ENCODE results near the gene RNU1-2.
"Not testable (repeated sequence)": the region's sequence is repeated elsewhere in the genome, so short reads cannot be mapped to it uniquely, and the experiment has no call there.

Gene RNU1-2

DNA sequence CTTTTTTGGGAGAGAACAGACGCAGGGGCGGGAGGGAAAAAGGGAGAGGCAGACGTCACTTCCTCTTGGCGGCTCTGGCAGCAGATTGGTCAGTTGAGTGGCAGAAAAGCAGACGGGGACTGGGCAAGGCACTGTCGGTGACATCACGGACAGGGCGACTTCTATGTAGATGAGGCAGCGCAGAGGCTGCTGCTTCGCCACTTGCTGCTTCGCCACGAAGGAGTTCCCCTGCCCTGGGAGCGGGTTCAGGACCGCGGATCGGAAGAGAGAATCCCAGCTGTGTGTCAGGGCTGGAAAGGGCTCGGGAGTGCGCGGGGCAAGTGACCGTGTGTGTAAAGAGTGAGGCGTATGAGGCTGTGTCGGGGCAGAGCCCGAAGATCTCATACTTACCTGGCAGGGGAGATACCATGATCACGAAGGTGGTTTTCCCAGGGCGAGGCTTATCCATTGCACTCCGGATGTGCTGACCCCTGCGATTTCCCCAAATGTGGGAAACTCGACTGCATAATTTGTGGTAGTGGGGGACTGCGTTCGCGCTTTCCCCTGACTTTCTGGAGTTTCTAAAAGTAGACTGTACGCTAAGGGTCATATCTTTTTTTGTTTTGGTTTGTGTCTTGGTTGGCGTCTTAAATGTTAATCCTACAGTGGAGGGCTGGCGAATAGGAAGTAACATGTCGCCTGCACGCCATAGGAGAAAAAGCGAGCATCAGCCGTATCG lies at the start of gene RNU1-2:
RNU1-2 (plus strand) TSS at position 383 of the 718 bp plus-strand sequence.
- H3K4me3 ChIP-seq: peak within 1 kb of the TSS; percentile 19
- in situ Hi-C loops (cut with MboI; ENCODE audit: low sequenced_read_pairs); H3K4me1 ChIP-seq; H3K36me3 ChIP-seq (replicated peaks); H3K27me3 ChIP-seq (ENCODE audit: low read depth); H3K9me3 ChIP-seq: not testable (repeated sequence)
- DNase-seq (ENCODE audit: low spot score in 2 of 2): peak; percentile 92 to 95

DNA sequence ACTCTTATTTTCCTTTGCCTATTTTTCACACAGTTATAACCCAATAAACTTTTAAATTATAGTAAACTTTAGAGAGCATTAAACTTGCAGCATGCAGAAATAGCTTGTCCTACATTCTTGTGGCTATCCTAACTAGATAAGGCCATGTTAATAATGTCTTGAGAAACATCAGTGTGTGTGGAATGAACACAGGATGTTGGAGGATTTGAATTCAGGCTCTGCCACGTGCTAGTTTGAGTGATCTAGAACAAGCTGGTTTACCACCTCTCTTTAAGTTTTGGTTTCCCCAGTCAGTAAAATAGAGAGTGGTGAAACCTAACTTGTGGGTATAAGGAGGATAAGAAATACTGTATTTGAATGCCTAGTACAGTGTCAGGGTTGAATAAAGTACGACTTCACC lies 39.6 kb upstream of the RNU1-2 start:
- in situ Hi-C loops (cut with MboI; ENCODE audit: low sequenced_read_pairs); H3K36me3 ChIP-seq (replicated peaks); H3K9me3 ChIP-seq; H3K4me3 ChIP-seq; H3K4me1 ChIP-seq; DNase-seq (ENCODE audit: low spot score in 2 of 2); H3K27me3 ChIP-seq (ENCODE audit: low read depth): not testable (repeated sequence)

DNA sequence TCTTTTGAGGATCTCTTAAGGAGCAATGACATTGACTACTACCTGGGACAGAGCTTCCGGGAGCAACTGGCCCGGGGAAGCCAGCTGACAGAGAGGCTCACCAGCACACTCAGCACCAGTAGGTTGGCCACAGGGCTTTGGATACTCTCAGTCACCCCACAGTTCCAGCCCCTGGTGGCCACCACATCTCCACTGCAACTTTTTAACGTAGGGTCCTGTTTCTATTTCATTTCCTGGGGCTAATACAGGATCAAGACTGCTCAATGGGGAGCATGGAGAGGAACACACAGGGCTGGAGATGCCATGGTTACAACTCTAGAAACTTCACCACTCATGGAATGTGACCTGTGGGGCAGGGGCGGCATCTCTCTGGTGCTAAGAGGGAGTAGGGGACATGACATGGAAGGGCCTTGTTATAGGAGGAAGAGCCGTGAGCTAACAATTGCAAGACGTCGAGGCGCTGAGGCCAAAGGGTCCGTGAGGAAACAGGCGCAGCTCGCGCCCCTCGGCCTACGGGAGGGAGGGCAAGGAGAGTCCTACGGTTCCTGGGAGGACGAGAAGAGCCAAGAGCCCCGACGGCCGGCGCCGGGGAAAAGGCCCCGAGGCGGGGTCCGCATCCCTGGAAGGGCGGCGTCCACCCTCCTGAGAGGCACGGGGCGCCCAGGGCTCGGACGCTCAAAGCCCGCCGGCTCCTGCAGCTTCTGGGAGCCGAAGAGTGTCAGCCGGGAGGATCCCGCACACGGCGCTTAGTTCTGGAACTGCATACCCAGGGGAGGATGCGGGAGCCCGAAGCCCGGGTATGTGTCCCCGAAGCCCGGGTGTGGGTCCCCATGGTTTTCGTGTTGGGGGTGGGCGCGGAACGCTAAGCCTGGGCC lies 36.4 kb upstream of the RNU1-2 start:
- DNase-seq (ENCODE audit: low spot score in 2 of 2); H3K4me3 ChIP-seq; H3K4me1 ChIP-seq; H3K36me3 ChIP-seq (replicated peaks); in situ Hi-C loops (cut with MboI; ENCODE audit: low sequenced_read_pairs); H3K27me3 ChIP-seq (ENCODE audit: low read depth); H3K9me3 ChIP-seq: not testable (repeated sequence)

DNA sequence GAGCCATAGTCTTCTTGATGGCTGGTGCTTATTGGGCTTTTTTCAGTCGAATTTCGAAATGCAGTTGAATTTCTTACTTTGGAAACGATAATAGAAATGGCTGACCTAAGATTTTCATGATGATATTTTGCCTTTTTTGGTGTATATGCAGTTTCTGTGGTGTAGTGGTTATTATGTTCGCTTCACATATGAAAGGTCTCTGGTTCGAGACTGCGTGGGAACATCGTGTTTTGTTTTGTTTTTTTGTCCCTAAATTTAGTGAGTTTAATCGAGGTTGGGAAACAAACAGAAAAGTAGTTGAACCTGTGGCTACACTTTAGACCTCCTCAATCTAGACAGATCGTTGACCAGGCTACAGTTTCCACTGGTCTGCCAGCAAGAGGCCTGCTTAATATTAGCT lies 35.7 kb upstream of the RNU1-2 start:
- DNase-seq (ENCODE audit: low spot score in 2 of 2): peak in 1 of 2 experiments; percentile 35
- in situ Hi-C loops (cut with MboI; ENCODE audit: low sequenced_read_pairs): not testable (repeated sequence)

DNA sequence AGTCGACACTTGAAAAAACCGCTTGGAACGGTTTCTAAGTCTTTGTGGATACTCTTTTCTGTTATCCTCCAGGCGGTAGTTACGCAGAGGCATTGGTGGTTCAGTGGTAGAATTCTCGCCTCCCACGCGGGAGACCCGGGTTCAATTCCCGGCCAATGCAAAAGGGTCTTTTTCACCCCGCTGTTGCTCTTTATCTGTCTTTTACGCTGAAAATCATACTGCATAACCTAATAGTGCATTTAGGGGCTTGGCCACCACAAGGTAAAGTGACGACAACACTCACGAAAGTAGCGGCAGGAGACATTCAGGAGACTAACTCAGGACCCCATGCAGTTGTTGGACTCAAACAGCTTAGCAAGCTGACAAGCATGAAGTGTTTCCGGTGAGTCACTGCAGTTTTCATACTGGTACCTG lies 33.9 kb upstream of the RNU1-2 start:
- peak; percentile 12 to 69 for DNase-seq (ENCODE audit: low spot score in 2 of 2)
- H3K27me3 ChIP-seq (ENCODE audit: low read depth); in situ Hi-C loops (cut with MboI; ENCODE audit: low sequenced_read_pairs): not testable (repeated sequence)

More for the DNA sequence above, 35.7 kb upstream of the RNU1-2 start:
- H3K9me3 ChIP-seq; H3K4me1 ChIP-seq; H3K36me3 ChIP-seq (replicated peaks); H3K4me3 ChIP-seq; H3K27me3 ChIP-seq (ENCODE audit: low read depth): not testable (repeated sequence)

DNA sequence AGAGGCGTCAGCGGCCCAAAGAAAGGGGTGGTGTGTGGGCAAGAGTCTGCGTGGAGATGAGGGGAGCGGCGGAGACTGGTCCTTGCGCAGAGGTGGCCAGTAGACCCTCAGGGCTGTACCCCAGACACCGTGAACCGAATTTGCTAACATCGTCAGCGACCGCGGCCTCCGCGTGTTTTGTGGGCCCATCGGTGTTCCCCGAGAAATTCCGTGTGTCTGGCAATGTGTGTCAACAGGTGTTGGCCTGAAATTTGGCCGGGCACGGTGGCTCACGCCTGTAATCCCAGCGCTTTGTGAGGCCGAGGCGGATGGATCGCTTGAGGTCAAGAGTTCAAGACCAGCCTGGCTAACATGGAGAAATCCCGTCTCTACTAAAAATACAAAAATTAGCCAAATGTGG lies 33.4 kb upstream of the RNU1-2 start:
- DNase-seq (ENCODE audit: low spot score in 2 of 2); in situ Hi-C loops (cut with MboI; ENCODE audit: low sequenced_read_pairs); H3K4me3 ChIP-seq: not testable (repeated sequence)

More for the DNA sequence above, 33.9 kb upstream of the RNU1-2 start:
- H3K36me3 ChIP-seq (replicated peaks); H3K4me1 ChIP-seq; H3K9me3 ChIP-seq; H3K4me3 ChIP-seq: not testable (repeated sequence)

DNA sequence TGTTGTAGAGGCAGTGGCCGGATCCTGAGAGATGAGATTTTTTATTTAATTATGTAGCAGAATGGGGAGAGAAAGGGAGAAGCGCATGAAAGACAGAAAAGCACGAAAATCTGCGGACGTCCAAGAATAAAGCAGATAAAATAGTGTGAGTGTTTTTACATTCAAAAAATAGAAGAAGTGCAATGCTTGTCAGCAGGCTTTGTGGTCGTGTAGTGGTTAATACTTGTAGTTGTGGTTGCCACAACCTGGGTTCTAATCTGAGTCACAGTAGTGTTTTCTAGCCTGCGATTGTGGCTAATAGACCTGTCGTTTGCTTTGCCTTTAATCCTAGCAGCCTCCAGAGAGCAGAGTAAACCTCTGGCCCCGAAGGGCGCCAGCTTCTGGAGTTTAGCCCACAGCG lies 32.8 kb upstream of the RNU1-2 start:
- in situ Hi-C loops (cut with MboI; ENCODE audit: low sequenced_read_pairs); H3K36me3 ChIP-seq (replicated peaks); DNase-seq (ENCODE audit: low spot score in 2 of 2); H3K4me1 ChIP-seq; H3K9me3 ChIP-seq; H3K27me3 ChIP-seq (ENCODE audit: low read depth); H3K4me3 ChIP-seq: not testable (repeated sequence)

More for the DNA sequence above, 33.4 kb upstream of the RNU1-2 start:
- not testable (repeated sequence) for H3K4me1 ChIP-seq; H3K27me3 ChIP-seq (ENCODE audit: low read depth); H3K9me3 ChIP-seq; H3K36me3 ChIP-seq (replicated peaks)

DNA sequence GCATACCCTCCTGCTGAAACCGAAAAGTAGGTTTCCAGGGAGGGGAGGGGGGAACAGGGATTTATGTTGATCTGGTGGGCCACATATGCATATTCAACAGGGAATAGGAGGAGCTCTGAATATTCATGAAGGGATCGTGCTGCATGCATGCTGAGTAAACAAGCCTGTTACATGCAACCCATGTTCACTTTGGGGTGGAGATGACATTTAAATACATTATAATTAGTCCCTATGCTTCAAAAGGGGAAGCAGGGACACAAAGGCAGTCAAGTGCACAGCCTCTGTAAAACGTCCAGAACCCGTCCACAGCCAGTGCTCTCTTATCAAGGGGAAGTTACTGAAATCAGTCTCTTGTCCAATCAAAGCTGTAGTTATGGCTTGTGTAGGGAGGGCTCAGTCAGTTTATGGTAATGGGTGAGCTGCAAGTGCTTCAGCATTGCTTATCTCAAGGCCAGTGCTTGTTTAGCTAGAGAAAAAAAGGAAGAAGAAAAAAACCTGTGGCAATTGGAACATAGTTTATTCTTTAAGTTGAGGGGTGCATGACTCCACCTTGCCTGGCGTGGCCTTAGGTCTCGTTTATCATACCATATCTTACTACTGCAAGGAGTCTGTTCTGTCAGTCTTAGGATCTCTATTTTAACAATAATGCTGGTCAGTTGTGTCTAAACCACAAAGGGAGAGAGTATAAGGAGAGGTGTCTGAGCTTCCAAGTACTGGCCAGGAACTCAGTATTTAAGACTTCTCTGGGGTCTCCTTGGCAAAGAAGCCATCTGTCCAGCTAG lies 28.7 kb upstream of the RNU1-2 start:
- H3K27me3 ChIP-seq (ENCODE audit: low read depth); DNase-seq (ENCODE audit: low spot score in 2 of 2); H3K9me3 ChIP-seq; H3K36me3 ChIP-seq (replicated peaks); in situ Hi-C loops (cut with MboI; ENCODE audit: low sequenced_read_pairs); H3K4me1 ChIP-seq; H3K4me3 ChIP-seq: not testable (repeated sequence)

DNA sequence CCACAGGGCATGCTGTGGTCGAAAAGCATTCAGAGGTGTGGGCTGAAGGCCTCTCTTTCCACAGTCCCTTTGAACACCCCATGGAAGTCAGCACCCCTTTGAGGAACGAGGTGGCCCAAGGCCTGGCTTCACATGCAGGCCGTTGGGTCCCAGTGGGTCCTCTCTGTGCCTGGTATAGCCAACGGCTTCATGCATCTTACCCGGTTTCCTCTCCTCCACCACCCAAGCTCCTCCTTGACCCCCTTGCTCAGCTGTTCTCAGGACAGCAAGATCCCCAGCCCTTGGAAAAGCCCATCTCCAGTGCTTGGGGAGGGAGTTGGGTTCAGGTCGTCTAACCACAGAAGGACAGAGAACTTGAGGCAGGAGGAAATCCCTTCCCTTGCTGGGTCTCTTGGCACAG lies 27.0 kb upstream of the RNU1-2 start:
- H3K9me3 ChIP-seq; H3K36me3 ChIP-seq (replicated peaks); H3K4me3 ChIP-seq; DNase-seq (ENCODE audit: low spot score in 2 of 2); H3K27me3 ChIP-seq (ENCODE audit: low read depth); in situ Hi-C loops (cut with MboI; ENCODE audit: low sequenced_read_pairs); H3K4me1 ChIP-seq: not testable (repeated sequence)

DNA sequence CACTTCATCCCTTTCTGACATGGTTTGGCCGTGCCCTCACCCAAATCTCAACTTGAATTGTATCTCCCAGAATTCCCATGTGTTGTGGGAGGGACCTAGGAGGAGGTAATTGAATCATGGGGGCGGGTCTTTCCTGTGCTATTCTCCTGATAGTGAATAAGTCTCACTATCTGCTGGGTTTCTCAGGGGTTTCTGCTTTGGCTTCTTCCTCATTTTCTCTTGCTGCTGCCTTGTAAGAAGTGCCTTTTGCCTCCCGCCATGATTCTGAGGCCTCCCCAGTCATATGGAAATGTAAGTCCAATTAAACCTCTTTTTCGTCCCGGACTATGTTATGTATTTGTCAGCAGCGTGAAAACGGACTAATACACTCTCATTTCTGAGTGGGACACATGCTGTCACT lies 25.8 kb upstream of the RNU1-2 start:
- H3K4me3 ChIP-seq; DNase-seq (ENCODE audit: low spot score in 2 of 2); H3K9me3 ChIP-seq; H3K4me1 ChIP-seq; H3K36me3 ChIP-seq (replicated peaks); H3K27me3 ChIP-seq (ENCODE audit: low read depth); in situ Hi-C loops (cut with MboI; ENCODE audit: low sequenced_read_pairs): not testable (repeated sequence)

DNA sequence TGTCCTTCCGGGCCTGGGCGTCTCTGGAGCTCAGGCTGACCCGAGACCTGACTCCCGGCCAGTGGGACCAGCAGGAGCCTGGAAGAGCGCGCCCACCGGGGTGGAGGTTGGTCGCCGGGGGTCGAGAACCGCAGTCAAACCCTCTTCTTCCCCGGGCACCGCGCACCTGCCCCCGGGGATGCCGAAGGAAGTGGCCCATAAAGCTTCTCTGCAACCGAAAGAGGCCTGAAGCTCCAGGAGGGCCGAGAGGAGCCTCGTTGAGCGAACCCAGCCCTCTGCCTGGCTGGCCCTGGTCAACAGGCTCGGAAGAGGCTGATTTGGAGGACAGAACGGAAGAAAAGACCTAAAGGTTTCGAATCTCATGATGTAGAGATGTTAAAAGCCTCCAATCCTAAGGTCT lies 24.6 kb upstream of the RNU1-2 start:
- in situ Hi-C loops (cut with MboI; ENCODE audit: low sequenced_read_pairs): not testable (repeated sequence)

DNA sequence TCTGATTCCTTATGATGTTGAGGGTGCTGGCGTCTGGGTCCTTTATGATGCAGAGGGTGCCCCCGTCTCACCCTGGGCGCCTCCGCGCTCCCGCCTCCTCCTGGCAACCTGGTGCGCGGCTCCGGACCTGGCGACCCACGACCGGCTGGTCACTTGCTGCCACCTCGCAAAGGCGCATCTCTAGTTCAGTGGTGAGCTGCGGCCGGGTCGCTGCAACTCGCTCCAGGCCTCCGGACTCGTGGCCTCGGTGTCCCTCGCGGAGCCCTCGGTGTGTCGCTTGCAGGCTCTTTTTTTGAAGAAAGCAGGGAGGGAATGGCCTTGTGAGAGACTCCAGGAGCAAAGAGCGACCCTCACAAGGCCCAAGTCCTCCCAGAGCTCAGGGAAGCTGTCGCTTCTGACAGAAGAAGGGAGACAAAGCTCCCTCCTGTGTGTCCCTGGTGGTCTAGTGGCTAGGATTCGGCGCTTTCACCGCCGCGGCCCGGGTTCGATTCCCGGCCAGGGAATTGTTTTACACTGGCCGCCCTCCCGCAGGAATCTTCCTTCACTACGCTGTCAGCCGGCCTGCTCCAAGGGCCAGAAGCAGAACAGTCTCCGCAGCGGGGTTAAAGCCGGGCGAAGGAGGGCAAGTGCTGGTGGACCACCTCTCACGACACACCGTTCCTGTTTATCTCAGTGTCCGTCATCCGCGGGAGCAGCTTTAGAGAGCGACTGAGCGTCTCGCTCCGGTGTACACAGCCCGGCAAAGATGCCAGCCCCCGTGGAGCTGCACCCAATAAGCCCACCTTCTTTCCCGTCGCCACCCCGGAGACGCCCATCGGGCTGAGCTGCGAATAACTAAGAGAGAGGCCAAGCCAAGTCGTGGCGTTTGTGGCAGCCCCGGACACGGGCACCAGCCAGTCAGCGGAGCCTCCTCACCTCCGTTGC lies 23.4 kb upstream of the RNU1-2 start:
- H3K4me1 ChIP-seq; H3K4me3 ChIP-seq; H3K36me3 ChIP-seq (replicated peaks); DNase-seq (ENCODE audit: low spot score in 2 of 2); in situ Hi-C loops (cut with MboI; ENCODE audit: low sequenced_read_pairs); H3K9me3 ChIP-seq; H3K27me3 ChIP-seq (ENCODE audit: low read depth): not testable (repeated sequence)

More for the DNA sequence above, 24.6 kb upstream of the RNU1-2 start:
- not testable (repeated sequence) for H3K27me3 ChIP-seq (ENCODE audit: low read depth); H3K36me3 ChIP-seq (replicated peaks); H3K9me3 ChIP-seq; DNase-seq (ENCODE audit: low spot score in 2 of 2); H3K4me3 ChIP-seq; H3K4me1 ChIP-seq
